ENCODE data around the gene IFNL2.
A peak's percentile ranks its signal among the peaks of the same experiment; 100 is the strongest.
"Not testable (repeated sequence)": the region's sequence is repeated elsewhere in the genome, so short reads cannot be mapped to it uniquely, and the experiment has no call there.

Gene IFNL2

DNA sequence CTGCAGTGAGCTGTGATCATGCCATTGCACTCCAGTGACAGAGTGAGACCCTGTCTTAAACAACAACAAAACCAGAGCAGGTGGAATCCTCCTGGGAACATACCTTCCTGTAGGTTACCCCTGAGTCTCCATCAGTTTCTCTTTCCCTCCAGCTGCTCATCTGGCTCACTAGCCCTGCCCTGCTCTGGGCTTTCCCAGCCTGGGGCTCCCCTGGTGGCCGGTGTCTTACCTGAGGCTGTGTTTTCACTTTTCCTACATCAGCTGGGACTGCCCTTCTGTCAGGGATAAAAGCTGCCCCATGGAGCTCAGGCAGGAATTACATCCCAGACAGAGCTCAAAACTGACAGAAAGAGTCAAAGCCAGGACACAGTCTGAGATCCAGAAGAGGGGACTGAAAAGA is at the start of gene IFNL2:
Gene IFNL2, plus strand, starts transcription at position 312 of the 400 bp plus-strand sequence. CDS start 173 bp downstream, outside the sequence.
- DNase-seq (ENCODE audit: low spot score), result not testable (repeated sequence)

DNA sequence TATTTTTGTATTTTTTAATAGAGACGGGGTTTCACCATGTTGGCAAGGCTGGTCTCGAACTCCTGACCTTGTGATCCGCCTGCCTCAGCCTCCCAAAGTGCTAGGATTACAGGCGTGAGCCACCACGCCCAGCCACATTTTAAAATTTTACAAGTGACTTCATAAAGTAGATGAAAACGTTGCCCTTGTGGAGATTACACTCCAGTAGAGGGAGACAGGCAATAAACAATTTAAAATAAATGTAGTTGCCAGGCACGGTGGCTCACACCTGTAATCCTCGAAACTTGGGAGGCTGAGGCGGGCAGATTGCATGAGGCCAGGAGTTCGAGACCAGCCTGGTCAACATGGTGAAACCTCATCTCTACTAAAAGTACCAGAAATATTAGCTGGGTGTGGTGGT is 49.1 kb upstream of the IFNL2 start:
- not testable (repeated sequence) for DNase-seq (ENCODE audit: low spot score)

DNA sequence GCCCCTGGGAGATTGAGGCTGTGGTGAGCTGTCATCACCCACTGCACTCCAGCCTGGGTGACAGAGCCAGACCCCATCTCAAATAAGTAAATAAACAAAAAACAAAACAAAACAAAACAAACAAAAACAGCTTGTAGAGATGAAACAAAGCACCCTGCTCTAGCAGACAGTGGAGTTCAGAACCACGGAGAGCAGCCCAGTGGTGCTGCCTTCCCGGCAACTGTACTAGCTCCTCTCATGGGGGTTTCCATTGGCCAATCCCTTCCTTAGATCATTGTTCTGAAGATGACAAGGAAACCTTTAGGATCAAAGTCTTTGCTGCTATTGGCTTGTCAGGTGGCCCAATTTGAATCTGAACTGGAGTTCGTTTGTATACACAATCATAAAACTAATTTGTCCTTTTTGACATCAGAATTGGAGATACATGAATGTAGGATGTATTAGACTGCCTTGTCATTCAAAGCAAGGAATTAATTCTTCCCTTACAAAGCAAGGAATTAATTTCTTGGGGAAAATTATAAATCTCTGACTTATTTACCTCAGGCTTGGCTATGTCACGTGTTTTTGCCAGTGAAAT is 44.4 kb upstream of the IFNL2 start:
- peak; percentile 50 for DNase-seq (ENCODE audit: low spot score)

DNA sequence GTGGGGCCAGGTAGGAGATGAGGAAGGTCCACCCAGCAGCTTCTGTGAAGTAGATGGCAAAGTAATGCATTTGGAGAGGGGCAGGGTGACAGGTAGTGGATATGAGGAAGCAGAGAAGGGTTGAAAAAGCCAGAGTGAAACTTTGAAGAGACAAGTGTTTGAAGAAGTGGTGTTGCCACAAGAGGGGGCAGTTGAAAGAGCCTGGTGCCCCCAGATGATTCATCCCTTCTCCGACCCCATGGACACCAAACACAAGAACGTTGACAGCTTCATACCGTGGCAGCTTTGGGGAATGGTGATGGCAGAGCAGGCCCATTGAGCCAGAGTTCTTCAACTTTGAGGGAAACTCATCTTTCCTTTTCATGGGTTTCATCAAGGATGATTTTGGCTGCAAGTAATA is 43.3 kb upstream of the IFNL2 start:
- DNase-seq (ENCODE audit: low spot score), result no peak

DNA sequence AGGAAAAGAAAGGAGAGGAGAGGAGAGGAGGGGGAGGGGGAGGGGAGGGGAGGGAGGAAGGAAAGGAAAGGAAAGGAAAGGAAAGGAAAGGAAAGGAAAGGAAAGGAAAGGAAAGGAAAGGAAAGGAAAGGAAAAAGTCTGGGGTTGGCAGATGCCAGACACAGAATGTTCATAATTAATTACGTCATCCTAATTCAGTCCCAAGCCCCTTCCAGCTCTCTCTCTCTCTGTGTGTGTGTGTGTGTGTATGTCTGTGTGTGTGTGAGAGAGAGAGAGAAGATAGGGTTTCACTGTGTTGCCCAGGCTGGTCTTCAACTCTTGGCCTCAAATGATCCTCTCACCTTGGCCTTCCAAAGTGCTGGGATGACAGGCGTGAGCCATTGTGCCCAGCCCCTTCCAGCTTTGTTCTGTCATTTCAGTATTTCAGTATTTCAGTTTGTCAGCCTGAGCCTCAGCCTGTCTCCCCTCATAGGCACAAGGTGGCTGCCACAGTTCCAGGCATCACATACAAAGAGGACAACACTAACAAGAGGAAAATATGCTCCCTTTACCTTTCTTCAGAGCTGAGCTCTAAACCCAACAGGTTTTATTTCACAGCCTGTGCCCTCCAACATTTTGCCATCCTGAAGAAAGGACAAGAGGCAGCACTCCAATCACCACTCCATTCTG is 38.0 kb upstream of the IFNL2 start:
- DNase-seq (ENCODE audit: low spot score), result no peak

DNA sequence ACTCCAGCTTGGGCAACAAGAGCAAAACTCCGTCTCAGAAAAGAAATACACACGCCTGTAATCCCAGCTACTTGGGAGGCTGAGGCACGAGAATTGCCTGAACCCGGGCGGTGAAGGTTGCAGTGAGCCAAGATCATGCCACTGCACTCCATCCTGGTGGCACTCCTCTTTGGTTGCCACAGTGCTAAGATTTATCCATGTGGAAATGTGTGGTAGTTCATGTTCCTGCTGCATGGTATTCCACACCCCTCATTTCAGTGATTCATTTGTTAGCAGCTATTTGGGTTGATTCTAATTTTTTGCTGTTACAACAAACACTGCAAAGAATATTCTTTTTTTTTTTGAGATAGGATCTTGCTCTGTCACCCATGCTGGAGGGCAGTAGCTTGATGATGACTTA is 35.5 kb upstream of the IFNL2 start:
- no peak for DNase-seq (ENCODE audit: low spot score)

DNA sequence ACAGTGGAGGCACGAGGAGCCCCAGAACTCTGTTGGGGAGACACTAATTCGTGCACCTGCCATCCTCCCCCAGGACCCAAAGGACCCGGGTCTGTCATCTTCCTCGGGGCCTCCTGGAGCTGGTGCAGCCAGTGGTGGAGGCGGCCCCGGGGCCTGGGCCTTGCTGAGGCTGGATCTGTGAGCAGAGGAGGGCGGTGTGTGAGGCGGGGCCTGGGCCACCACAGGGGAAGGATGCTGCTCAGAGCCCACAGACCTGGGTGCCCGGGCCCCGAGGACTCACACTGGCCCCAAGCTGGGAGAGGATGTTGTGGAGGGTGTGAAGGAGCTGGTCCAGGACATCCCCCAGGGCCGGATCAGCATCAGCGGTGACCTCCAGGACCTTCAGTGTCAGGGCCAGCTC is 31.7 kb upstream of the IFNL2 start:
- no peak for DNase-seq (ENCODE audit: low spot score)

DNA sequence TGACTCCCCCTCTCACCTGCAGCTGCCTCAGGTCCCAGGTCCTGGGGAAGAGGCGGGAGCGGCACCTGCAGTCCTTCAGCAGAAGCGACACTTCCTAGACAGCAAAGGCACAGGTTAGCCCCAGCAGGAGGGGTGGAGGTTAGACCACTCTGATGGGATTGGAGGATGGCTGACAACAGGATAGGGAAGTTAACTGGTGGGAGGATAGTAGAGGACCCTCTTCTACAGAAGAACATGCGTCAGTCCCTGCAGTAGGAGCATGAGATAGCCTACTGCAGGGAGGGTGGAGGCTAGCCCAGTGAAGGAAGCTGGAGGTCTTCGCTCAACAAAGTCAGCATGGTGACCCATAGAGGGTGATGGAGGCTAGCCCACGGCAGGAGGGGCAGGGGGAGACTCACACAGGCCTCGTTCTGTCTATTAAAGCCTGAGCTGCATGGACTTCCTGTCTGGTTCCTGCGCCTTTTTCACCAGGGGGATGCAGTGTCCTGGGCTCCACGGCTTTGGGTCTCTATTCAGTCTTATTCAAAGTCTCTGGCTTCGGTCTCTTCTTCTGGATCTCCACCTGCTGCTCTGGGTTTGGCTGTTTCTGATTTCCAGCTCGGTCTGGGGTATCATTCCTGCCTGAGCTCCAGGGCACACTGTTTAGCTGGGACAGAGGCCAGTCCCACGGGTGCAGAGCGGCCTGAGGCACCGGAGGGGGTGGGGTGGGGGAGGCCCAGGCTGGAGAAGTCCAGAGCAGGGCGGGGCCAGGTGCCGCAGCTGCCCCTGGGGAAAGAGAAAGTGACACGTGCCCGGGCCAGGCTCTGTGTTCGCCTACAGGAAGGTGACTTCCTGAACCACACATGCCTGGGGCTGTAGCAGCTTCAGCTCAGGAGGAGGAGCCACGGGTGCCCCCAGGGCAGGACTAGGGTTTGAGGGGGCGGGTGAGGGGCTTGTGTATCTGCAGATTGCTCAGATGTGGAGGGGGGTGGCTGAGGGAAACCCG is 30.7 kb upstream of the IFNL2 start:
- peak; percentile 86 for DNase-seq (ENCODE audit: low spot score)

DNA sequence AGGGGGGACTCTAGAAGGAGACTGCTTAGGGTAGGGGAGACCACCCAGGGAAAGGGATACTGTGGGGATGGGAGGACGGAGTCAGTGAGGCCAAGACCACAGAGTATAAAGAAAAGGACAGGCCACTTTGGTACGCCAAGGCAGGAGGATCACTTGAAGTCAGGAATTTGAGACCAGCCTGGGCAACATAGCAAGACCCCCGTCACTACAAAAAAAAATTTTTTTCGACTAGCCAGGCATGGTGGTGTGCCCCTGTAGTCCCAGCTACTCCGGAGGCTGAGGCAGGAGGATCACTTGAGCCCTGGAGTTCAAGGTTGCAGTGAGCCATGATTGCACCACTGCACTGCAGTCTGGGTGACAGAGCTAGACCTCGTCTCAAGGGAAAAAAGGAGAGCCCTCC is 30.0 kb upstream of the IFNL2 start:
- no peak for DNase-seq (ENCODE audit: low spot score)

DNA sequence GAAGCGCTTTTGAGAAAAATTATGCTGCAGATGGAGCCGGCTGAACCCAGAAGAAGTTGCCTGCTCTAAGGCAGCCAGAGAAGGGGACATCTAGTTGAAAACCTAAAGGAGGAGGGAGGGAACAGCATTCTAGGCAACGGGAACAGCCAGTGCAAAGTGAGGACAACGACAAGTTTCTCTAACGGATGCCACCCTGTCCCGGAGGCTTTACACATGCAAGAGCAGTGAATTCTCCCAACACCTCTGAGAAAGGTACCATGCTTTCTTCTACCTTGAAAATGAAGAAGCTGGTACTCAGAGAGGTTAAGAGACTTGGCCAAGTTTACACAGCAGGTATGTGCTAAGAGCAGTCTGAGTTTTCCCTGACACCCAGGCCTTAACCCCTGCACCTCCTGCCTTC is 29.3 kb upstream of the IFNL2 start:
- no peak for DNase-seq (ENCODE audit: low spot score)

DNA sequence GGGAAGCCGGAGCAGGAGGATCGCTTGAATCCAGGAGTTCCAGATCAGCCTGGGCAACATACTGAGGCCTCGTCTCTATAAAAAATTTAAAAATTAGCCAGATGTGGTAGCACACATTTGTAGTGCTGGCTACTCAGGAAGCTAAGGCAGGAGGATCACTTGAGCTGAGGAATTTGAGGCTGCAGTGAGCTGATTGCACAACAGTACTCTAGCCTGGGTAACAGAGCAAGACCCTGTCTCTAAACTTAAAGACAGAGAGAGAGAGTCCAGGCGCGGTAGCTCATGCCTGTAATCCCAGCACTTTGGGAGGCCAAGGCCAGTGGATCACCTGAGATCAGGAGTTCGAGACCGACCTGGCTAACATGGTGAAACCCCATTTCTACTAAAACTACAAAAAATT is 27.8 kb upstream of the IFNL2 start:
- DNase-seq (ENCODE audit: low spot score), result no peak

DNA sequence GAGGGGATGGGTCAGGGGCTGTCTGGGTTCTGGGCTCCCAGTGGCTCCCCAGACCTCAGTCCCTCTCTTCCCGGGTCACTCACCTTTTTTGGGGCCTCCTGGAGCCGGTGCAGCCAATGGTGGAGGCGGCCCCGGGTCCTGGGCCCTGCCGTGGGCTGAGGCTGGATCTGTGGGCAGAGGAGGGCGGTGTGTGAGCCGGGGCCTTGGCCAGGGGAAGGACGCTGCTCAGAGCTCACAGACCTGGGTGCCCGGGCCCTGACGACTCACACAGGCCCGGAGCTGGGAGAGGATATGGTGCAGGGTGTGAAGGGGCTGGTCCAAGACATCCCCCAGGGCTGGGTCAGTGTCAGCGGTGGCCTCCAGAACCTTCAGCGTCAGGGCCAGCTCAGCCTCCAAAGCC is 24.5 kb upstream of the IFNL2 start:
- not testable (repeated sequence) for DNase-seq (ENCODE audit: low spot score)

DNA sequence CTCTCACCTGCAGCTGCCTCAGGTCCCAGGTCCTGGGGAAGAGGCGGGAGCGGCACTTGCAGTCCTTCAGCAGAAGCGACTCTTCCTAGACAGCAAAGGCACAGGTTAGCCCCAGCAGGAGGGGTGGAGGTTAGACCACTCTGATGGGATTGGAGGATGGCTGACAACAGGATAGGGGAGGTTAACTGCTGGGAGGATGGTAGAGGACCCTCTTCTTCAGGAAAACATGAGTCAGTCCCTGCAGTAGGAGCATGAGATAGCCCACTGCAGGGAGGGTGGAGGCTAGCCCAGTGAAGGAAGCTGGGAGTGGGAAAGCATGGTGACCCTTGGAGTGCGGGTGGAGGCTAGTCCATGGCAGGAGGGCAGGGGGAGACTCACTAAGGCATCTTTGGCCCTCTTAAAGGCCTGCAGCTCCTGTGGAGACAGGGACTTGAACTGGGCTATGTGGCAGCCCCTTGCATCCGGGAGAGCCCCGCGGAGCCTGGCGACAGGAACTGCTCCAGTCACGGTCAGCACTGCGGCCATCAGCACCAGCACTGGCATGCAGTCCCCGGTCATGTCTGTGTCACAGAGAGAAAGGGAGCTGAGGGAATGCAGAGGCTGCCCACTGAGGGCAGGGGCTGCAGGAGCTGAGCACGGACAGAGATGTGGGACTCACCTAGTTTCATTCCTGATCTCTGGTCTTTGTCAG is 23.6 kb upstream of the IFNL2 start, which contains the start of gene IFNL3:
Gene IFNL3, minus strand, starts transcription at position 597 of the 691 bp plus-strand sequence. Its CDS starts 39 bp downstream, at position 558.
- DNase-seq (ENCODE audit: low spot score), result not testable (repeated sequence)

DNA sequence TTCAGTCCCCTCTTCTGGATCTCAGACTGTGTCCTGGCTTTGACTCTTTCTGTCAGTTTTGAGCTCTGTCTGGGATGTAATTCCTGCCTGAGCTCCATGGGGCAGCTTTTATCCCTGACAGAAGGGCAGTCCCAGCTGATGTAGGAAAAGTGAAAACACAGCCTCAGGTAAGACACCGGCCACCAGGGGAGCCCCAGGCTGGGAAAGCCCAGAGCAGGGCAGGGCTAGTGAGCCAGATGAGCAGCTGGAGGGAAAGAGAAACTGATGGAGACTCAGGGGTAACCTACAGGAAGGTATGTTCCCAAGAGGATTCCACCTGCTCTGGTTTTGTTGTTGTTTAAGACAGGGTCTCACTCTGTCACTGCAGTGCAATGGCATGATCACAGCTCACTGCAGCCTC is 23.0 kb upstream of the IFNL2 start:
- not testable (repeated sequence) for DNase-seq (ENCODE audit: low spot score)

DNA sequence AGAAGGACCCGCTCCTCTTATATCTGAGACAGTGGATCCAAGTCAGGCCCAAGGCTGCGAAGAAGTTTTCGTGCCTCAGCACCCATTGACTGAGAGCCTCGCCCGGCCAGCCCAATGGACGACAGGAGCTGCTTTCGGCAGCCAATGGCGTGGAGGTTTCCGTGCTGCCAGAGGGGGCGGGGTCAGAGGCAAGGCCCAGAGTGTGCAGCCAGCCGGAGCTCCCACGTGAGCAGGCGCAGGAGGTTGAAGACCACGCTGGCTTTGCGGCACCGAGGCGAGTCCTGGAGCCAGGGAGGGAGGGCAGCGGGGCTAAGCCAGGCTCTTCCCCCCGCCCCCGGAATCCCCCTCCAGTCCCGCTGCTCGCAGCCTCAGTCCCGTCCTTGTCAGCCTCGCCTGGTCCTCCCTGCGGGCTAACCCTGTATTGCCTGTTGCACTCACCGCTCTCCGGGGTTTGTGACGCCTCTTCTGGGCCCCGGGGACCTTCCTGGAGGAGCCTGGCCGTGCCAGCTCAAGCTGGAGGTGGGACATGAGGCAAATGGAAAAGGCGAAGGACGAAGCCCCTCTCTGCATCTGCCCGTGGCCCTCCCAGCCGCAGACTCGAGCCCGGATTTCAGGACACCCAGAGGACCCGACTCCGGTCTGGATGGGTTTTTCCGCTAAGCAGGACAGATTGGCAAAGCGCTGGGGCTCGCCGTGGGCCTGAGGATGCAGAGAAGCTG is 21.1 kb upstream of the IFNL2 start:
- DNase-seq (ENCODE audit: low spot score), result no peak

DNA sequence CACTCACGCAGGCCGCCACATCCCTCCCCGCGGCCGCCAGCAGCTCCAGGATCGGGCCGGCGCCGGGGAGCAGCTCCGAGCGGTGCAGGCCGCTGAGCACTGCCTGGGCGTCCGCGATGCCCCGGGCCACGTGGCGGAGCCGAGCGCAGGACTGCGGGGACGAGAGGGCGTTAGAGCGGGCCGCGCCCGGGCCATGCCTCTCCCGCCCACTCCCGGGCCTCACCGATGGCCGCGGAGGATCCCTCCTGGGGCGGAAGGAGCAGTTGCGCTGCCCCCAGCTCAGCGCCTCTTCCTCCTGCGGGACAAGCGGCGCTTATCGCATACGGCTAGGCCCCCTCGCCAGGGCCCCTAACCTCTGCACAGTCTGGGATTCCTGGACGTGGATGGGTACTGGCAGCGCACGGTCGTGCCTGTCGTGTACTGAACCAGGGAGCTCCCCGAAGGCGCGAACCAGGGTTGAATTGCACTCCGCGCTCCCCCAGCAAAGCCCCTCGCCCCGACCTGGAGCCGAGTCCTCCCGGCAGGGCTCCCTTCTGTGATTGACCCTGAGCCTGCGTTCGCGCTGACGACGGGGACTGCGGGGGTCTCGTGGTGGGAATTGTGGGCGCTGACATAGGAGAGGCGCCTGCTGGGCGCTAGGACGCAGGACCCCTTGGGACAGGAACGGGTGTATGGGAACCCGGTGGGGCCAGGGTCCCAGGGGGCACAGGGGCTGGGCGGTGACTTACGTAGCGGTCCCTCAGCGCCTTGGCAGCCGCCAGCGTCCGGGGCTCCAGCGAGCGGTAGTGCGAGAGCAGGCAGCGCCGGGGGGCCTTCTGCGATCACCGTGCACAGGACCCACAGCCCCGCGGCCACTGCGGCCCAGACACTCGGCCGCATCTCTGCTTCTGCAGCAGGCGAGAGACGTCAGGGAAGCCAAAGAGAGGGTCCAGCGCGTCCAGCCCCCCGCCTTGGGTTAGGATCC is 20.2 kb upstream of the IFNL2 start:
- no peak for DNase-seq (ENCODE audit: low spot score)

DNA sequence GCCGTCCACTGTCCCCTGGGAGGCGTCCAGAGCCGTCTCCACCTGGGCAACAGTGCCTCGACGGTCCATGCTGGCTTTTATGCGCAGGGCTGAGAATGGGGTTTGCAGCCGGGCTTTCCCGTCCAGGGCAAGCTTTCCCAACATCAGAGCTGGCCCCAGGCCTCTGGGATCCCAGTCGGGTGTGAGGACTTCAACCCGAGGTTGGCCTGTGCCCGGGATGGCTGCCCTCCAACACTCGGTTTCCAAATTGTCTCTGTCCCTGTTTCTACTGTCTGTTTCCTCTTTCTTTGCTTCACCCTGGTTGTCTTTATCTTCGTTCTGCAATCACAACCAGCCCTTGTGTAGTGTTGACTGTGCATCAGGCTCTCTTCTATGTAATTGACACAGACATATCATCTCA is 19.4 kb upstream of the IFNL2 start, which contains the start of gene IFNL4:
Gene IFNL4, minus strand, starts transcription at position 51 of the 400 bp plus-strand sequence.
- DNase-seq (ENCODE audit: low spot score), result no peak

DNA sequence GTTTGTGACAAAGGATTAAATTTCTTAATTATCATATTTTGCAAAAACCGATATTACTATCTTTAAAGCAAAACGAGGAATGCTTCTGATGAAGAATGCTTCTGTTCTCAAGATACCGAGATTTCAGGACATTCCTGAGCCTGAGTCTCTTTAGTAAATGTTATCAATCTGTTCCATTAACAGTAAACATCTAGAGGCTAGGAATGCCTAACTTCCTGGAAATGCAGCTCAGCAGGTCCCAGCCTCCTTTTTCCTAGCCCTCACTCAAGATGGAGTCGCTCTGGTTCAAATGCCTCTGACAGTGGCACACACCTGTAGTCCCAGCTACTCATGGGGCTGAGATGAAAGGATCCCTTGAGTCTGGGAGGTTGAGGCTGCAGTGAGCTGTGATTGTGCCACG is 17.1 kb upstream of the IFNL2 start:
- no peak for DNase-seq (ENCODE audit: low spot score)

DNA sequence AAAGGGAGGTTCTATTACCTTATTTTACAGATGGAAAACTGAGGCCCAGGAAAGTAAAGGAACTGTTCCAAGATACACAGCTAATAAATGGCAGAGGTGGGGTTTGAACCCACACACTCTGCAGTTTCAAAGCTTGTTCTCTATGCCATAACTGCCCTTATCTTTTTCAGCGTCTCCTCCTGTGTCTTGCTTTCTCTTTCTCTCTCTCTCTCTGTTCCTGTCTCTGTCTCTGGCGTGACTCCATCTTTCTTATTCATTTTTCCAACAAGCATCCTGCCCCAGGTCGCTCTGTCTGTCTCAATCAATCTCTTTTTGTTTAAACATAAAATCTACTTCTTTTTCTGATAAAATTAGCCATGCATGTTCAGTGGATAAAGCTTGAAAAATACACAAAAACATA is 16.4 kb upstream of the IFNL2 start:
- no peak for DNase-seq (ENCODE audit: low spot score)

DNA sequence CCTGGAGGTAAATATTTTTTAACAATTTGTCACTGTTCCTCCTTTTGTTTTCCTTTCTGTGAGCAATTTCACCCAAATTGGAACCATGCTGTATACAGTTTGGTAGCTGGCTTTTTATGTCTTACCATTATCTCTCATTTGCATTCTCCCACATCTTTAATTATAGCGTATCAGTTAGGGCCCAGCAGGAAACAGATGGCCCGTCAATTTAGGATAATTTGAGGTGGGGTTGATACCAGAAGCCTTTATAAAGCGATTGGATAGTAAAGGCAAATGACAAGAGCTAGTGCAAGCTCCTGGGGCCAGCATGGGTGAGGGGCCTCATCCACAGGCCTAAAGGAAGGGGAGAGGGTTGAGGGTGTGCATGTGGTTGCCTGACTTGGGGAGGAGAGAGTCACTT is 15.7 kb upstream of the IFNL2 start:
- no peak for DNase-seq (ENCODE audit: low spot score)

All from SW480 (cell line).